Effector memory CD4-positive, alpha-beta T cell (primary cell): ENCODE results near the gene CTSO.
"Not testable (repeated sequence)": the region's sequence is repeated elsewhere in the genome, so short reads cannot be mapped to it uniquely, and the experiment has no call there.

ENCODE experiments used
- DNase-seq, 3 donors: peaks; one replicate each; pipeline ENCODE4 v3.0.0-alpha.2; 2020
- H3K27ac ChIP-seq: 2 replicates; pipeline ENCODE4 v1.7.0; 2013; ENCODE audit warnings: mild to moderate bottlenecking, low read length, moderate library complexity; ENCODE audit not compliant: insufficient read depth, poor library complexity, severe bottlenecking
- H3K27me3 ChIP-seq: replicated peaks from 2 replicates; pipeline ENCODE4 v1.7.0; 2013; ENCODE audit warnings: mild to moderate bottlenecking, low read length; ENCODE audit not compliant: insufficient read depth, control insufficient read depth, poor library complexity, severe bottlenecking
- H3K36me3 ChIP-seq: 2 replicates; pipeline ENCODE4 v1.7.0; 2013; ENCODE audit warnings: mild to moderate bottlenecking, low read length, moderate library complexity; ENCODE audit not compliant: control insufficient read depth, insufficient read depth
- H3K4me1 ChIP-seq: 2 replicates; pipeline ENCODE4 v1.7.0; 2013; ENCODE audit warnings: low read length, mild to moderate bottlenecking; ENCODE audit not compliant: control insufficient read depth, insufficient read depth, poor library complexity, severe bottlenecking
- H3K4me3 ChIP-seq: 2 replicates; pipeline ENCODE4 v1.7.0; 2013; ENCODE audit warnings: low read length, low read depth, mild to moderate bottlenecking; ENCODE audit not compliant: insufficient read depth, poor library complexity, severe bottlenecking
- H3K9me3 ChIP-seq: 2 replicates; pipeline ENCODE4 v1.7.0; 2013; ENCODE audit warnings: mild to moderate bottlenecking, low read length, moderate library complexity; ENCODE audit not compliant: control insufficient read depth

The CTSO gene

GRCh38 chr4:155941085-155941790, 12.4 kb downstream of the CTSO start:
- Histone ChIP-seq H3K9me3 (no peaks in the 10 kb centered on the region), H3K36me3 (peaks cover 7% of the 10 kb centered on the region), H3K4me3 (no peak overlapping the region), H3K27ac (no peak overlapping the region), H3K27me3 (no peaks in the 10 kb centered on the region), H3K4me1 (no peaks in the 10 kb centered on the region)
- no peak for DNase-seq

GRCh38 chr4:155935389-155935986, 18.2 kb downstream of the CTSO start:
- H3K4me1 ChIP-seq = no peaks in the 10 kb centered on the region
- H3K4me3 ChIP-seq = no peak overlapping the region
- DNase-seq = no peak
- no peak overlapping the region for H3K27ac ChIP-seq
- no peaks in the 10 kb centered on the region for H3K27me3 ChIP-seq
- H3K36me3 ChIP-seq = no peaks in the 10 kb centered on the region
- no peaks in the 10 kb centered on the region for H3K9me3 ChIP-seq

- not testable (repeated sequence) for H3K4me1 ChIP-seq, H3K9me3 ChIP-seq, H3K27me3 ChIP-seq, H3K36me3 ChIP-seq, H3K4me3 ChIP-seq, H3K27ac ChIP-seq, DNase-seq
Observed at GRCh38 chr4:155934634-155935033, 19.0 kb downstream of the CTSO start.

GRCh38 chr4:155931634-155932033, 22.0 kb downstream of the CTSO start:
- Histone ChIP-seq H3K4me3 (no peak overlapping the region), H3K27me3 (no peaks in the 10 kb centered on the region), H3K36me3 (no peaks in the 10 kb centered on the region), H3K9me3 (no peaks in the 10 kb centered on the region), H3K4me1 (no peaks in the 10 kb centered on the region), H3K27ac (no peak overlapping the region)
- no peak for DNase-seq

GRCh38 chr4:155930330-155930729, 23.3 kb downstream of the CTSO start:
- H3K4me1 ChIP-seq = no peaks in the 10 kb centered on the region
- H3K36me3 ChIP-seq = no peaks in the 10 kb centered on the region
- H3K9me3 ChIP-seq = no peaks in the 10 kb centered on the region
- no peak for DNase-seq
- no peak overlapping the region for H3K4me3 ChIP-seq
- H3K27me3 ChIP-seq = no peaks in the 10 kb centered on the region
- no peak overlapping the region for H3K27ac ChIP-seq

GRCh38 chr4:155929833-155930232, 23.8 kb downstream of the CTSO start:
- DNase-seq = no peak

GRCh38 chr4:155924637-155925036, 29.0 kb downstream of the CTSO start:
- no peaks in the 10 kb centered on the region for H3K4me1 ChIP-seq

More at GRCh38 chr4:155929833-155930232, 23.8 kb downstream of the CTSO start:
- Histone ChIP-seq H3K4me1 (no peaks in the 10 kb centered on the region), H3K27me3 (no peaks in the 10 kb centered on the region), H3K36me3 (no peaks in the 10 kb centered on the region), H3K4me3 (no peak overlapping the region), H3K27ac (no peak overlapping the region), H3K9me3 (no peaks in the 10 kb centered on the region)

GRCh38 chr4:155921597-155921996, 32.1 kb downstream of the CTSO start:
- Histone ChIP-seq H3K27me3 (no peaks in the 10 kb centered on the region), H3K4me3 (no peak overlapping the region), H3K27ac (no peak overlapping the region), H3K4me1 (no peaks in the 10 kb centered on the region), H3K9me3 (no peaks in the 10 kb centered on the region), H3K36me3 (peaks cover 4% of the 10 kb centered on the region)
- no peak for DNase-seq

More at GRCh38 chr4:155924637-155925036, 29.0 kb downstream of the CTSO start:
- Histone ChIP-seq H3K4me3 (no peak overlapping the region), H3K27me3 (no peaks in the 10 kb centered on the region), H3K27ac (no peak overlapping the region), H3K9me3 (no peaks in the 10 kb centered on the region), H3K36me3 (peaks cover 4% of the 10 kb centered on the region)
- DNase-seq = no peak

GRCh38 chr4:155914782-155915181, 38.9 kb downstream of the CTSO start:
- Histone ChIP-seq H3K36me3 (no peaks in the 10 kb centered on the region), H3K9me3 (no peaks in the 10 kb centered on the region), H3K27me3 (no peaks in the 10 kb centered on the region), H3K4me1 (no peaks in the 10 kb centered on the region), H3K27ac (no peak overlapping the region), H3K4me3 (no peak overlapping the region)
- no peak for DNase-seq

- Histone ChIP-seq H3K4me3 (no peak overlapping the region), H3K9me3 (no peaks in the 10 kb centered on the region), H3K27me3 (no peaks in the 10 kb centered on the region), H3K36me3 (no peaks in the 10 kb centered on the region), H3K27ac (no peak overlapping the region), H3K4me1 (no peaks in the 10 kb centered on the region)
- DNase-seq = no peak
Observed at GRCh38 chr4:155911905-155912304, 41.8 kb downstream of the CTSO start.
